Activated CD8-positive, alpha-beta memory T cell treated with anti-CD3 and anti-CD28 coated beads for 1 hour (primary cell): Measurements from ENCODE around the gene C11orf52.
"Not testable (repeated sequence)": the region's sequence is repeated elsewhere in the genome, so short reads cannot be mapped to it uniquely, and the experiment has no call there.

ENCODE experiments used
- DNase-seq, 2 donors: peaks; one replicate each; pipeline ENCODE4 v3.0.0-alpha.2; 2020; ENCODE audit warnings: low read depth in 1 of 2; ENCODE audit errors: extremely low read depth in 1 of 2

C11orf52 gene, protein sequence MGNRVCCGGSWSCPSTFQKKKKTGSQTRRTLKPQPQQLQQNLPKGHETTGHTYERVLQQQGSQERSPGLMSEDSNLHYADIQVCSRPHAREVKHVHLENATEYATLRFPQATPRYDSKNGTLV

DNA sequence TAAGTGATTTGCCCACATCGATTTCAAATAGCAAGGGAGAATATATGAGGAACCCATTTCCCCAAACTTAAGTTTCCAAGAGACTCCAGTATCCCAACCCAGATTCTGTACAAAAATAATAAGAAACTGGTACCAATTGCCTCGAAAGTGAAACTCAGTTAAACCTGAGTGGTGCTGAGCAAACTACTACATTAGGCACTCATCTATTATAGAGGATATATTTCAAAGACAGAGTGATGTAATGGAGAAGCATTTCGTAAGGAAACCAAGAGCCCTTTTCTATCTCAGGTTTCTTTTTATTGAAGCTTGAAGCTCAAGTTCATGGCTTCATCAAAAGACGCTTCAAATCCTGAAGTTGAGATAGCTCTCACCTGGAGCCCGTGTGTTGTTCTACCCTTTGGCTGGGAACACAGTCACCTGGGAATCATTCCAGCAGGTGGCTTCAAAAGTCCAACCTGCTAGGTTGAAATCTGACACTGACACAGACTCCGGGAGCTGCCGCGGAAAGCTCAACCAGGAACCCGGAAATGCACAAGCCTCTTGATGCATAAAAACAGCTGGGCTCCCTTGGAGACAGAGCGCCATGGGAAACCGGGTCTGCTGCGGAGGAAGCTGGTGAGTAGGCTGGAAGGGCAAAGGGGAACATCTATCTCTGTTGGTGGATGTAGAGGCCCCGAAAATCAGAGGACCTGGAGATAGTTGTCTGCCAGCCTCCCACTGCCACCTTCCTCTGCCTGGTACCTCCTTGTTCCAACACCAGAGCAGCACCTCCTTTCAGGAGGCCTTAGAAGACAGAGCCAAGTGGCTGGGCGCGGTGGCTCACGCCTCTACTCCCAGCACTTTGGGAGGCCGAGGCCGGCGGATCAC, at the start of gene C11orf52:
Gene C11orf52 (plus strand): TSS at position 524 of the 867 bp plus-strand sequence. CDS start 60 bp downstream, at position 584.
- DNase-seq, result no peak

DNA sequence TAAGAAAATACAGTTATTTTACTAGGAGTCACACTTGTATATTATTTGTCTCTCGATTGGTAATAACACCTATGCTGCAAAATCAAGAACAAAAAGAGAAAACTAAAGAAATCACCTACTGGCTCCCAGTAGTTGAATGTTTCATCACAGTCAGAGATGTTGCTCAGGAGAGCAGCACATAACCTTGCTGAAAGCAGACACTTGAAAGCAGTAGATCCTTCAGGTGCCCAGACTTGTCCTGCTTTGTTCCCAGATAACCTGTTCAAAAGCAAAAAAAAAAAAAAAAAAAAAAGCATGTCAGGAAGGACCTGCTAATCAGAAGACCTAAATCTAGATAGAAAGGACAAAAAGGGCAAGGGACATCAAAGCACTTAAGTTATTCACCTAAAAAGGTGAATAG, 48.6 kb upstream of the C11orf52 start:
- DNase-seq, result no peak

DNA sequence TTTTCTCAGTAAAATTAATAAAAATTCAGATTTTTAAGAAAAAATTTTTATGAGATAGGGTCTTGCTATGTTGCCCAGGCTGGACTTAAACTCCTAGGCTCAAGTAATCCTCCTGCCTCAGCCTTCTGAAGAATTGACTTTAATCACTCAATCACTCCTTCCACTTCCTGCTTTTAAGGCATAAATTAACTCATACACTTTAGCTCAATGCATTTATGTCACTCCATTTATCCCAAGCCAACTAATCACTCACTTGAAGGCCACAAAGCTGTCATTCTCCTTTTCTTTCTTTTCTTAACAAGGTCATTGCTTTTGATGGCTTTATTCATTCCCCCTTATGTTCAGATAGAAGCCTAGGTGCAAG, 48.2 kb upstream of the C11orf52 start:
- DNase-seq, result no peak

DNA sequence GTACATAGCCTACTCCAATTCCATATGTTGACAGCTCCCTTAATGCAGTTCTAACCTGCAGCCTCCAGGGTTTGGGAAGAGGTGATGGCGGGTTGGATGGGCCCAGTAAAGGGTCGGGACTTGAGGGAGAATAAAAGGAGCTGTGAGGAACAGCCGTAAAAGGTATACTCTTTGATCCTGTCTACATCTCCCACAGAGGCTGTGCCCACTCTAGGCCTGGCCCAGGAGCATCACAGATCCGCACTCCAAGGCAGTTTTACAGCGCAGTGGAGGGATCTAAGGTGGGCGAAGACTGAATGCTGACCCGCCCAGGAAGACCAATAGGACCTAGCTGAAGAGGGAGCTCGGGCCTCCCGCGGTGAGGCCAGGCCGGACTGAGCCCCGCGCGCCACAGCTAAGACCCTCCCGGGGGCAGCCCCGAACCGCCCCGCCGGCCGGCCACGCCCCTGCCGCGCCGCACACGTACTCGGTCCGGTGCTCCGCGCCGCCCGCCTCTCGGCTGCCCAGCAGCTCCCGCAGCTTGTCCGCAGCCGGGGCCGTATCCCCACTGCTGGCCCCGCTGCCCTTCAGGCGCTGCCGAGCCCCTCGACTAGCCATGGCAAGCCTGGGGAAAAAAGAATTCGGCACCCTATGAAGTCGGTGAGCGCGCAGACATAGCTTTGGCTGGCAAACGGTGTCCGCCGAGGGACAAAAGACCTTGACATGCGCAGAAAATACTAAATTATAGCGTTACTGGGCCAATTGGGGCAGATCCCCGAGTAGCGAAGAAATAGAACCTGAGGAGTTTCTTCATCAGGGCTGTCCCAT, 47.6 kb upstream of the C11orf52 start, which contains the start of gene ALG9:
Gene ALG9 (minus strand): TSS at position 696 of the 807 bp plus-strand sequence. CDS start 99 bp downstream, at position 597.
- peak; percentile 81 to 83 for DNase-seq

DNA sequence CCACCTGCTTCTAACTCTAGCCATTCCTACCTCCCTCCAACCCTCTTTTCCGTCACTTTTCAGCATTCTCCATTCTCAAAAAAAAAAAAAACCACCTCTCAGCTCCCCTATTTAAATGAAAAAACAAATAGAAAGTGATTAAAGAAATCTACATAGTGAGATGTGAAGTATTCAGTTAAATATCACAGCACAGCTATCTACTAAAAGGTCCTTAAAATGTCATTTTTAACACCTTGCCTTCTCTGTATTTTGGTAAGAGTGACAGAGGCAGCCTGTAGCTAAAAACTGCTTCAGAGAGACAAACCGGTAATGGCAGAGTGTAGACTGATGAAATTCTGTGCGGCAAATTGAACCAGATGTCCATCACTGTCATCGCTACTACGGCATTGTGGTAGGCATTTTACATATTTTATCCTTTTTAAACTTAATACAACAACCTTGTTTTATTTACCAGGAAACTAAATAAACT, 47.0 kb upstream of the C11orf52 start:
- no peak for DNase-seq

DNA sequence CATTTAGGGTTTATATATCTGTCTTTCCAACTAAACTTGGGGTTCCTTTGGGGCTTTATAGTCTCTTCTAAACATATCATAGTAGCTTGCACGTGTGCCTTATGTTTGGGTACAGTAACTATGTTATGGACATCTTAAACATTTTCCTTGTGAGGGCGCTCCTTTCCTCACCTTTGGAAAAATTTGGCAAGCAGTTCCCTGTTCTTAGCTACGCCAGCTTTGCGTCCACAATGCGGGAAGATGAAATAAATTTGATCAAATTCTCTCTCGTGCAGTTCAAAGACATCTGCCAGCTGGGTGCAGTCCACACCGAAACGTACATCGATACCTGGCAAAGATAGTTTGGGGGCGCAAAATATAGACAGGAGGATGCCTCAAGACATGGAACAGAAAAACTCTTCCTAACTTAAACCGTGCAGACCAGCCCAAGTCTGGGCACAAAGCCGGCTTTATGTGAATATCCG, 40.3 kb upstream of the C11orf52 start:
- no peak for DNase-seq

DNA sequence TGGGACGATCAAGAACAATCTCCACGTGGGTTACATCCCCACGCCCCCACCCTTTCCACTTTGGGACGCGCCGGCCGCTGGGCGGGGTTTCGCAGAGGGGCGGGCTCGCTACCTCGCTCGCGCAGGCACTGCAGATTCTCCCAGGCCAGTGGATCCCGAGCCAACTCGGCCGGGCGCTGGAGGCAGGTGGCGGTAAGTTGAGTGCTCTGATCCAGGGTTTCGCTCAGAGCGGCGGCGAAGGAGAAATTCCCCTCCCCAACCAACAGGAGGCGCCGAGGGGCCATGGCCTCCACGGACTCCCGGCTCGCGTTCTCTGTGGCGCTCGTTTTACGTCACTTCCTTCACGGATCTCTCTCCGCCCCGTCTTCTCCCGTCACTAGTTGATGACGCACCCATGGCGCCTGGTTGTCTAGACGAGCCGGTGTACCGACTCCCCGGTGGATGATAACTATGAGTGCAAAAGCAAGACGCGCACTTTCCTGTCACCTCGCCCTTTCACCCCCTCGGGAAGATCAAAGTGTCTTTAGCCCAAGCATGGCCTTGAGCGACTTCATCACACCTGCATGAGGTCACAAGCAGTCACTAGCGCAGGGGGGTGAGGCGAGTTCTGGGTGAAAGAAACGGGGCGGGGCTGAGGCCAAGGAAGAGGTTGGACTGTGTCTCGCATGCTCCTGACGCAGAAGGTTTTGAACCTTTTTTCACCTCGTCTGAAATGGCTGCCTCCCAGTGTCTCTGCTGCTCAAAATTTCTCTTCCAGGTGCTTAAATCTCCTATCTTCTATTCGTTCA, 39.7 kb upstream of the C11orf52 start, which contains the start of the genes CFAP68 and FDXACB1:
Gene CFAP68 (plus strand): TSS at position 693 of the 788 bp plus-strand sequence. CDS start 20 bp downstream, at position 713.
Gene FDXACB1 (minus strand): TSS at position 317 of the 788 bp plus-strand sequence. CDS start 33 bp downstream, at position 284.
- peak; percentile 89 to 94 for DNase-seq

DNA sequence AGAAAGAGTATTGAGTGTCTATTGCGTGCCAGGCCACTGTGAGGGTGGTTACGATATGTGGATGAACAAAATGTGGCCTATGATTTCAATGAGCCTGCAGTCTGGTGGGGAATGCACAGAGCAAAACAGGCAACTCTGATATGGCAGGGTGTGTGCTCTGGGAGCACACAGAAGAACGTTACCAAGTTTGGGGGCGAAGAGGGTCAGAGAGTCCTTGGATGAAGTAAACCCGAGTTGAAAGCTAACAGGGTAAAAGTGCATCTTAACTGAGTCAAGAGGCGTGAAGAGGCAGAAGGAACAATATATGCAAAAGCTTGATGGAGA, 39.1 kb upstream of the C11orf52 start:
- no peak for DNase-seq

DNA sequence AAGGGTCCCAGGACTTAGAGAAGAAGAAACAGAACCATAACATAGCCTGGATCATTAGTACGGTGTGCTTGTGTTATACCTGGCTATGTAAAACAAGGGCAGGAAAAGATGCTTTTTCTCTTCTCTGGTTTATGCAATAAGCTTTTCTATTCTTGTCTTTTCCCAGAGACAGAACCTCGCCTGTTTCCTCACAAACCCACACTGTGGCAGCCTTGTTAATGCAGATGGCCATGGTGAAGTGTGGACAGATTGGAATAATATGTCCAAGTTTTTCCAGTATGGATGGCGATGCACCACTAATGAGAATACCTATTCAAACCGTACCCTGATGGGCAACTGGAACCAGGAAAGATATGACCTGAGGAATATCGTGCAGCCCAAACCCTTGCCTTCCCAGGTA, 36.5 kb upstream of the C11orf52 start:
- no peak for DNase-seq

DNA sequence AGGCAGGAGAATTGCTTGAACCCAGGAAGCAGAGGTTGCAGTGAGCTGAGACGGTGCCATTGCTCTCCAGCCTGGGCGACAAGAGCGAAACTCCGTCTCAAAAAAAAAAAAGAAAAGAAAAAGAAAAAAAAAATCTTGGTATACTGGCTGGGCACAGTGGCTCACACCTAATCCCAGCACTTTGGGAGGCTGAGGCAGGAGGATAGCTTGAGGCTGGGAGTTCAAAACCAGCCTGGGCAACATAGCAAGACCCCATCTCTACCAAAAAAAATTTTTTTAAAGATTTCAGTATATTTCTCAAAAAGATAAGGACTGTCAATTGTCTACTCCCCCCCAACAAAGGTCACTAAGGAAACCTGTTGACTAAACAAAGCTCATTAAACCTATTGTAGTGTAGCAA, 33.7 kb upstream of the C11orf52 start:
- DNase-seq, result not testable (repeated sequence)

DNA sequence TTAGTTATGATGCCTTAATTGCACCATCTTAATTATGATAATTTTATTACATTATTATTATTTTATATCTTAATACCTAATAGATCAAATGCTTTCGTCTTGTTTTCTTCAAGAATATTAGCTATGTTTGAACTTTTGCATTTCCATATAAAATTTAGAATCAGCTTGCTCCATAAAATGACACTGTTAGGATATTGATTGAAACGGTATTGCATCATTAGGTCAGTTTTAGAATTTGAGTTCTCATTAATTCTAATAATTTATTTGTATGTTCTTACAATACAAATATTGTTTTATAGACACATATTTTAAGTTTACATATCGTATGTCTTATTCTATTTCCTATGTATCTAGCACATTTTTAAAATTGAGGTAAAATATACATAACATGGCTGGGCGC, 32.7 kb upstream of the C11orf52 start:
- DNase-seq, result no peak

DNA sequence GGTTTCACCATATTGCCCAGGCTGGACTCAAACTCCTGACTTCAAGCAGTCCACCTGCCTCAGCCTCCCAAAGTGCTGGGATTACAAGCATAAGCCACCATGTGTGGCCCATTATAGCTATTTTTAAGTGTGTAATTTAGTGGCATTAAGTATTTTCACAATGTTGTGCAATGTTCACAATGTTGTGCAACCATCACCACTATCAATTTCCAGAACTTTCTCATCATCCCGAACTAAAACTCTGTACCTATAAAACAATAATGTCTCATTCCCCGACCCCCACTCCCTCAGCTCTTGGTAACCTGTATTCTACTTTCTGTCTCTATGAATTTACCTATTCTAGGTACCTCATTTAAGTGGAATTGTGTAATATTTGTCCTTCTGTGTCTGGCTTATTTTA, 31.9 kb upstream of the C11orf52 start:
- DNase-seq, result no peak

DNA sequence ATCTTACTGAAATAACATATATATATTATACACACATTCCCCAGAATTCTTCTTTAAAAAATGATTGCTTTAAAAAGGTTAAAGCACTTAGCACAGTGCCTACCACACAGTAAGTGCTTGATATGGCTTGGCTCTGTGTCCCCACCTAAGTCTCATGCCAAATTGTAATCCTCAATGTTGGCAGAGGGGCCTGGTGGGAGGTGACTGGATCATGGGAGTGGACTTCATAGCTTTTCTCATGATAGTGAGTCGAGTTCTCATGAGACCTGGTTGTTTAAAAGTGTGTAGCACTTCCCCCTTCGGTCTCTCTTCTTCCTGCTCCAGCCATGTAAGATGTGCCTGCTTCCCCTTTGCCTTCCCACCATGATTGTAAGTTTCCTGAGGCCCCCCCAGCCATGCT, 13.3 kb upstream of the C11orf52 start:
- DNase-seq, result no peak

DNA sequence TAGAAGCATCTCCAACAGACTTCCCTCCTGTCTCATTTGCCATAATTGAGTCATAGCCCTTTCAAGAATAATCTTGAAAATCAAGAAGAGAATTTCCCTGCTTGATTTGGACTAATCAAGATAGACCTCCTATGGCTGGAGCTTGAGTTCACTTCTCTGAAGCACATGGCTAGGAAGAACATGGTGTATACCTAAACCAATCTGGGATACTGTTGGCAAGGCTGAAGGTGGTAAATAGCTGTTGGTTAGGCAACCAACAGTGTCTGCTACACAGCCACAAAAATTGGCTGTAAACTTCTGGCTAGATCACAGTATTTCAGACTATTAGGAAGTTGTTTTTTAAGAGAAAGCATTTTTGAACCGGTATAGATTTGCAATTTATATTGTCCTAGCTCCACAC, 12.0 kb upstream of the C11orf52 start:
- no peak for DNase-seq

DNA sequence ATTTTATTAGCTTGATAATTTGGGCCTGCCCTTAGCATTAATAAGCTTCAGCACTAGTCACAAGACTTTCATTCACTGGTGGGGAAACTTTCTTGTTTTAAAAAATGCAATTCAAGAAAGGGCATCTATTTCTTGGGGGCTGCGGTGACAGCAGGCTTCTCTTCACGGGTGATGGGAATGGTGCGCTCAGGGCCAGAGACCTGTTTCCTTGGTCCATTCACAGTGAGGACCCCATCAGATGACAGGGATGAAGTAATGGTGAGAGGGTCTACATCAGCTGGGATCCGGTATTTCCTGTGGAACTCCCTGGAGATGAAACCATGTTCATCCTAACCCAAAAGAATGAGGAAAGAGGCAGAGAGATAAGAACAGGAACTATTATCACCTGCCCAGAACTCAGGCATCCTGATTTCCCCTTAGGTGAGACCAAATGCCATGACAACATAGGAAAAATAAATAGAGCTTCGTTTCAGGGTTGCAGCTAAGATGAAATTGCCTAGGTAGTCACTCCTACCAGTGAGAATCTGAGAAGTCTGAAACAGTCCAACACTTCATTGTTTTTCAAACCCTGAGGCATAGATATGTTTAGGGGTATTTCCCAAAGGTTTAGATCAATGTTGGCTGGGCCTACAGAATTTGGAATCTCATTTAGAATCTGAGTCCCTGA, 9.9 kb upstream of the C11orf52 start:
- DNase-seq, result no peak

DNA sequence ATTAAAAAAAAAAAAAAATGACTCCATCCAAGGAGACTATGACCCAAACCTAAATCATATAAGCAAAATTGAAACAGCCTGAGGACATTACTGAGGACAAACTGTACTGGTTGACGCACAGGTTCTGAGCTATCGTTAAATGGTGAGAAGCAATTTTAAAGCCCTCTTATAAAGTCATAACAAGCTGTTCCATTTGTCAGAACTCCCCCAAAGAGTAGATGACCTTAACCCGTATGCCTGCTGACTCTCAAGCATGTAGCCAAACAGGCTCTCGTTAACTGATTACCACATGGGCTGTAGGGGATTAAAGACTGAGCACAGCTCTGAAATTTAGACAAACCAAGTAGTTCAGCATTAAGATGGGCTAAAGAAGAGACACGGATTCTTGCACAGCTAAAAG, 9.3 kb upstream of the C11orf52 start:
- DNase-seq, result no peak

DNA sequence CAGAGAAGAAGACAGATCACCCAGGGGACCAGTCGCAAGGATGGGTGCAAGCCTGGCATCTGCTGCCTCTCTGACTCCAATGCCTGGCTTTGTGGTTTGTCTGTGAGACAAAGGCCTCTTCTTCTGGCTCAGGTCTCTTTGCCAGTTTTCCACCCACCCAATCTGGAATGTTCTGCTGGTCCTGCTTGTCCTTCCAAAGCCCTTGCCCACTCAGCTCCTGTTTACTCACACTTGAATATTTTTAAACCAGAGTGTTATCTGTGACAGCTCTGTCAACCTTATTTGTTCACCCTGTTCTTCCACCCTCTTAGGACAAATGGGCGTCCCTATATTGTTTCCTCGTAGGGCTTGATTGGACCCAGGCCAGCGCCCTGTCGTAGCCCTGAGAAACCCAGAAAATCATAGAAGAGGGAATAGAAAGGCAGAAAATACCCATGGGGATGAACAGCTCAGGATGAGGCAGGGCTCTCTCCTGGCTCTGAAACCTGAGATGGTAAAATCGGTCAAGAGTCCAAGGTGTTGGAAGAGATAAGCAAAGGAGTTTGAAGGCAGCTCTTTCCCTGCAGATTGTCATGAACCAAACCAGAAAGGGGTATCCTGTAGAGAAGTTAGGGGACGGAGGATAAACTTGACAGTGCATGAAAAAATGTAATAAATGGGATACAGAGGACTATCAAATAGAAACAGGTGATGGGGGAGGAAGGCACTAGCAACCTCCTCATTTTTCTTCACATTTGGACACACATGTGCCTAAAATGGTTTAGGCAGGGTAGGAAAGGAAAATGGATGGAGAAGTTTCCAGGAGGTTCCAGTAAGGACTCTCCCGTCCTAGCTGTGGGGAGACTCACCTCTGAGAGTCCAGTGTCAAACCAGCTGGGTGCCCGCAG, 7.8 kb upstream of the C11orf52 start:
- DNase-seq, result no peak

DNA sequence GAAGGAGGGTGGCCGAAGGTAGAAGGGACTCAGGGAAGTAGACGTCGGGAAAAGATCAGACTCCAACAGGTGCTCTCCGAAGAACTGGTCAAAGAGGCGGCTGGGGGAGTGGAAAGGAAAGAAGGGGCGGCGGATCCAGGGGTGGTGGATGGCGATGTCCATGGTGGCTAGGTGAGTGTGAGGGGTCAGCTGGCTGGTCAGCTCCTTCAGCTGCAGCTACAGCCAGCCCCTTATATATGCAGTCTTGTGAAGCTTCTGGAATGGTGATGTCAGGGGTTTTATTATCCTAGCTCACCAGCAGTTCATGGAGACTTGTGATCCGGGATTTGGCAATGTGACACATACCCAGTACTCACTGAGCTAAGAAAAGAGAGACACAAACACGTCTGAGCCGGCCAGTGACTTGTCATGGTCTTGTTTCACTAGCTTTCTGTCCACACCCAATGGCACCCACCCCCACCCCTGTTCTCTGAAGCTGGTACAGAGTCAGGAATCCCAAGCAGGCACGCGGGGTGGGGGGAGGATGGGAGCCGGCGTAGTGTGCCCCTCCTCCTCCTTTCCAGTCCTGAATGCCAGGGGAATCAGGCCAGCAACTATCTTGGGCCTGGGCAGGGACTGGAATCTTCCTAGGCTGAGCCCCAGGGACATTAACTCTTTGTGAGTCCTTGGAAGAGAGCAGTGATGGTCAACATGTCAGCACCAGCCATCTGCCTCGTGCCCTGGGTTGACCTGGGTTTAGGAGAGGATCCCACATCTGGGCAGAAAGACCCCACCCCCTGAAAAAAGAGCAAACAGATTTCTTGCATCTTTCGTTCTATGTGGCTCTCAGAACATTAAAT, 6.9 kb upstream of the C11orf52 start, which contains the start of gene CRYAB:
Gene CRYAB (minus strand): TSS at position 208 of the 839 bp plus-strand sequence. CDS start 46 bp downstream, at position 162.
- no peak for DNase-seq
